SH-SY5Y (cell line): ENCODE results near the gene RALGAPA2.

ENCODE experiments used
- GATA2 ChIP-seq: IDR thresholded peaks from 2 replicates; pipeline ENCODE4 v1.6.1; 2011; ENCODE audit warnings: mild to moderate bottlenecking, low read depth, low read length
- GATA3 ChIP-seq: IDR thresholded peaks from 2 replicates; pipeline ENCODE4 v1.6.1; 2011; ENCODE audit warnings: low read depth, mild to moderate bottlenecking, low read length, moderate library complexity

DNA sequence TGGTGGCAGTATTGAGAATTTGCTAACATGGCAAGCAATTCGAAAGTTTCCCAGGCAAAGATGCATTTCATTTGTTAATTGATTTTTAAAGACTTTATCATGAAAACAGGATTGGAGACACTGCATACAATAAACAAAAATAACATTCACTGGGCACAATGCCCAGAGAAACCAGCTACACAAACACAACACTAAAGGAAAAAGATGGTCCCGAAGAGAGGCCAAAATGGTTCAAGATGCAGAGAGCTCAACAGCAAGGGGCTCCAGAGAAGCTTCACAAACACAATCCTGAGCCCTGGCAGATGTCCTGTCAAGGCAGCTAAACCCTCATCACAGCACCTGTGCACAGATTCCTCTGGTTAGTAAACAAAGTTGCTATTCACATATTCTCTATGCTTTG is 265.2 kb downstream of the RALGAPA2 start:
- TF ChIP-seq GATA3 (no peak), GATA2 (no peak)
